BLaER1 (cell line): ENCODE results near the gene XK.

Source experiments
- H3K27ac ChIP-seq: shearing (Covaris generic); formaldehyde crosslinking; 2 replicates; pipeline ENCODE4 v1.8.1; 2022
- H3K27me3 ChIP-seq: shearing (Covaris generic); formaldehyde crosslinking; 2 replicates; pipeline ENCODE4 v1.8.1; 2022
- H3K36me3 ChIP-seq: shearing (Covaris generic); formaldehyde crosslinking; 2 replicates; pipeline ENCODE4 v1.8.1; 2022
- H3K4me1 ChIP-seq: shearing (Covaris generic); formaldehyde crosslinking; 2 replicates; pipeline ENCODE4 v1.8.1; 2022
- H3K4me2 ChIP-seq: shearing (Covaris generic); formaldehyde crosslinking; 2 replicates; pipeline ENCODE4 v1.8.1; 2022
- H3K4me3 ChIP-seq: shearing (Covaris generic); formaldehyde crosslinking; 2 replicates; pipeline ENCODE4 v1.8.1; 2022
- H3K9ac ChIP-seq: shearing (Covaris generic); formaldehyde crosslinking; 2 replicates; pipeline ENCODE4 v1.8.1; 2022
- H3K9me3 ChIP-seq: shearing (Covaris generic); formaldehyde crosslinking; 2 replicates; pipeline ENCODE4 v1.8.1; 2022
- H4K20me1 ChIP-seq: shearing (Covaris generic); formaldehyde crosslinking; 2 replicates; pipeline ENCODE4 v1.8.1; 2022
- Cebpa-rat ChIP-seq: shearing (Covaris generic); IDR thresholded peaks from 2 replicates; pipeline ENCODE4 v1.8.1; 2022

The XK gene

DNA sequence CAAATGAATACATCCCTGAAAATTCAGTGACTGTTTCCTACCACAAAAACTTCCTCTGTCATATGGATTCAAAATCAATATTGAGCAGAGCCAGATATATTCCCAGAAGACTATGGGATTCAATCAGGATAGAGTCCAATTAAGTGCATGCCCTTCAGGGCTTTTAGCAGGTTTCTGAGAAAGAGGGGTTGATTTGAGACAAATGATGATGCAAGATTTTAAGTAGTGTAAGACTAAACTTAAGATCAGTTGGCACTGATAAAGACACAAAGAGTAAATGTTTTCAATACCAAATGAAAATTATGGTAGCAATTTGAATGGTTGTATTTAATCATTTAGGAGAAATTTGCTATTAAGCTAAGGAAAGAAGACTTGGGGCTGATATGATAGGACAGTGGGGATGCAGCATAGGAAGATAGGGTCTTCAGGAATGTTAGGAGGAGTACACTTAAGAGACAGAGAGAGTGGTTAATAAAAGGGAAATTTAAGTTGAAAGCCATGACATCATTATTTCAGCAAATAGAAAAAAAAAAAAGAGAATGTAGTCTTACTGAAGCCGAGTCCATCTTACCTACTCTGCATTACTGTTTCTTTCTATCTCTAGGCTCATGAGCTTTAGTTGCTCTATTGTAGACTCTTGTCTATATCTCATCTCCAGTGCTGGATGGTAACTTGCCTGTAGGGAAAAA lies 32.0 kb upstream of the XK start:
- Histone ChIP-seq H3K9me3 (no peaks in the 10 kb centered on the region), H3K9ac (no peak overlapping the region), H3K27ac (no peak overlapping the region), H3K27me3 (no peaks in the 10 kb centered on the region), H3K36me3 (no peaks in the 10 kb centered on the region), H3K4me1 (no peaks in the 10 kb centered on the region), H3K4me3 (no peak overlapping the region), H3K4me2 (no peak overlapping the region), H4K20me1 (no peaks in the 10 kb centered on the region)
- no peak for TF ChIP-seq Cebpa-rat

DNA sequence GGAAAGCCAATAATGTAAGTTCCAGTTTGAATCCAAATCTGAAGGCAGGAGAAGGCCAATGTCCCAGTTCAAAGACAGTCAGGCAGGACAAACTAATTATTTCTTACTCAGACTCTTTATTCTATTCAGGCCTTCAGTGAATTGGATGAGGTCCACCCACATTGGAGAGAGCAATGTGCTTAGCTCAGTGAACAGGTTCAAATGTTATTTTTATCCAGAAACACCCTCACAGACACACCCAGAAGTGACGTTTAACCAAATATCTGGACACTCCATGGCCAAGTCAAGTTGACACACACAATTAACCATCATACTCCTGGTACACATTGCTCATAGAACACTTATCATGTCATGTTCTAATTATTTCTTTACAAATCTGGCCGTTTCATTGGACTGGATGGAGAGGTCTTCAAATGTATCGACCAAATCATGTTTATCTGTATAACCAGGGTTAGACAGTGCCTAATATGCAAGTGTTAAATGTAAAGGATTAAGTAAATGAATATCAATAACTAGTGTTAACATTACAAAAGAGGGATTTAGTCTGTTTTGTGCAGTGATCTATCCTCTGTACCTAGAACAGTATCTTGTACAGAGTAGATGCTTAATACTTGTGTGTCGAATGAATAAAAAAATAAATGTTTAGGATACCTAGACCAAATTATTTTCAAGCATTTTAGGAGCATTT lies 27.1 kb upstream of the XK start:
- TF ChIP-seq Cebpa-rat, result no peak
- no peaks in the 10 kb centered on the region for H3K4me1 ChIP-seq
- H3K27ac ChIP-seq, result no peak overlapping the region
- no peaks in the 10 kb centered on the region for H3K27me3 ChIP-seq
- H3K4me2 ChIP-seq, result no peak overlapping the region
- no peak overlapping the region for H3K9ac ChIP-seq
- H4K20me1 ChIP-seq, result no peaks in the 10 kb centered on the region
- H3K9me3 ChIP-seq, result no peaks in the 10 kb centered on the region
- no peak overlapping the region for H3K4me3 ChIP-seq
- H3K36me3 ChIP-seq, result no peaks in the 10 kb centered on the region

- H3K36me3 ChIP-seq, result no peaks in the 10 kb centered on the region
- H3K4me3 ChIP-seq, result no peak overlapping the region
- H3K4me1 ChIP-seq, result no peaks in the 10 kb centered on the region
- H3K27ac ChIP-seq, result no peak overlapping the region
- H4K20me1 ChIP-seq, result no peaks in the 10 kb centered on the region
- no peak overlapping the region for H3K9ac ChIP-seq
- H3K4me2 ChIP-seq, result no peak overlapping the region
- no peaks in the 10 kb centered on the region for H3K27me3 ChIP-seq
- TF ChIP-seq Cebpa-rat, result no peak
- no peaks in the 10 kb centered on the region for H3K9me3 ChIP-seq
Measured at GRCh38 chrX:37659047-37659446, 26.5 kb upstream of the XK start.

- Histone ChIP-seq H4K20me1 (no peaks in the 10 kb centered on the region), H3K27me3 (no peaks in the 10 kb centered on the region), H3K9ac (no peak overlapping the region), H3K36me3 (no peaks in the 10 kb centered on the region), H3K4me1 (no peaks in the 10 kb centered on the region), H3K4me2 (no peak overlapping the region), H3K9me3 (no peaks in the 10 kb centered on the region), H3K4me3 (no peak overlapping the region), H3K27ac (no peak overlapping the region)
- TF ChIP-seq Cebpa-rat, result no peak
Measured at GRCh38 chrX:37662181-37662580, 23.4 kb upstream of the XK start.

DNA sequence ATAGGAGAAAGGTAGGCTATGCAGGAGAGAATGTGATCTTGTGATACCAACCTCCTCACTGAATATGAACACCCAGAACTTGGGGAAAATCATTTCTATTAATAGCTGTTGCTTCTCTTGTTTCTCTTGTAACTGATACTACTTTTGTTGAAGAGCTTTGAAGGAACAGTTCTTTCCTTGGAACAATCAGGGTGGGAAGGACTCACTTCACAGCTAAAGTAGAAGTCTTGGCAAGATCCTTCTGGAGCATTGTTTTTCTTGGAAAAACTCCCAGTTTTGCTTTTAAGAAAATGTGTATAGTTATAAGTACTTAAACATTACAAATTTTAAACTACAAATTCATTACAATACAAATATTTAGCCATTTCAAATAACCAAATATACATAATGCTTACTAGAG lies 19.1 kb upstream of the XK start:
- Histone ChIP-seq H3K4me3 (no peak overlapping the region), H4K20me1 (no peaks in the 10 kb centered on the region), H3K4me2 (no peak overlapping the region), H3K4me1 (no peaks in the 10 kb centered on the region), H3K27ac (no peak overlapping the region), H3K9ac (no peak overlapping the region), H3K36me3 (no peaks in the 10 kb centered on the region), H3K27me3 (no peaks in the 10 kb centered on the region), H3K9me3 (no peaks in the 10 kb centered on the region)
- no peak for TF ChIP-seq Cebpa-rat

DNA sequence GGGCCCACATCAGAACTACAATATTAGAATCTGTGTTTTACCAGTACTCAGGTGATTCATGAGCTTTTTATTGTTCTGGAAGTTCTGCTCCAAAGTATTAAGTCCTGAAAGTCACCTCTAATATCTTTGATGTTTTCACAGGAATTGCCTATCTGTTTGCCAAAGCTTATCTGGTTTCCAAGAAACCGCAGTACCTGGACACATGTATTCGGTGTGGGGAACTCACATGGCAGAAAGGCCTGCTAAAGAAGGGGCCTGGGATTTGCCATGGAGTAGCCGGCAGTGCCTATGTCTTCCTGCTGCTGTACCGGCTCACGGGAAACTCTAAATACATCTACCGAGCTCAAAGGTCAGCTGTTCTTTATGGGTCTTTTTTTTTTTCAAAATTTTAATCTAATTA lies 18.4 kb upstream of the XK start:
- TF ChIP-seq Cebpa-rat, result no peak
- H3K36me3 ChIP-seq, result no peaks in the 10 kb centered on the region
- no peaks in the 10 kb centered on the region for H3K27me3 ChIP-seq
- H3K9me3 ChIP-seq, result no peaks in the 10 kb centered on the region
- H3K4me2 ChIP-seq, result no peak overlapping the region
- H3K4me3 ChIP-seq, result no peak overlapping the region
- H3K4me1 ChIP-seq, result no peaks in the 10 kb centered on the region
- no peaks in the 10 kb centered on the region for H4K20me1 ChIP-seq
- H3K27ac ChIP-seq, result no peak overlapping the region
- H3K9ac ChIP-seq, result no peak overlapping the region

GRCh38 chrX:37672563-37672962 lies 13.0 kb upstream of the XK start:
- Histone ChIP-seq H3K4me2 (no peak overlapping the region), H4K20me1 (no peaks in the 10 kb centered on the region), H3K27ac (no peak overlapping the region), H3K27me3 (no peaks in the 10 kb centered on the region), H3K9me3 (no peaks in the 10 kb centered on the region), H3K4me1 (no peaks in the 10 kb centered on the region), H3K36me3 (no peaks in the 10 kb centered on the region), H3K4me3 (no peak overlapping the region), H3K9ac (no peak overlapping the region)
- TF ChIP-seq Cebpa-rat, result no peak

- TF ChIP-seq Cebpa-rat, result no peak
- Histone ChIP-seq H3K9ac (no peak overlapping the region), H3K4me2 (no peak overlapping the region), H3K9me3 (no peaks in the 10 kb centered on the region), H3K27me3 (no peaks in the 10 kb centered on the region), H3K36me3 (no peaks in the 10 kb centered on the region), H3K27ac (no peak overlapping the region), H3K4me3 (no peak overlapping the region), H3K4me1 (no peaks in the 10 kb centered on the region), H4K20me1 (no peaks in the 10 kb centered on the region)
Measured at GRCh38 chrX:37676811-37677210, 8.8 kb upstream of the XK start.

GRCh38 chrX:37677243-37677642 lies 8.3 kb upstream of the XK start:
- H3K9ac ChIP-seq, result no peak overlapping the region
- H3K27ac ChIP-seq, result no peak overlapping the region

DNA sequence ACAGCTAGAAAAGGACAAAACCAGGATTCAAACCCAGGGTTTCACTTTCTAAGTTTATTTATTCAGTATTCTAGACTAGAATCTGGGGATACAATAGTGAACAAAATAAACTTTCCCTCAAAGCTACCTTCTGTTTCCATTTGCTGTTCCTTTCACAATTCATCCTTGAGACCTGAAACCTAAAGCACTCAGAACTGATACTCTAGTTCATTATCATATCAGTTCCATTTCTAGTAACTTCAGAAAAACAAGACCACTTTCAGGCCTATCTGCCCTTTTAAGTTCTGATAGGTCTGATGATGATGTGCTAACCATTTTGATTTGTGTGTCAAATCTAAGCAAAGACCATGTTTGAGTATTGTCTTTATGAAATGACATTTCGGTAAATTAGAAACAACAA lies 7.8 kb upstream of the XK start:
- no peaks in the 10 kb centered on the region for H3K9me3 ChIP-seq
- no peaks in the 10 kb centered on the region for H3K4me1 ChIP-seq
- no peaks in the 10 kb centered on the region for H4K20me1 ChIP-seq
- H3K4me3 ChIP-seq, result no peak overlapping the region
- TF ChIP-seq Cebpa-rat, result no peak
- no peaks in the 10 kb centered on the region for H3K27me3 ChIP-seq
- no peak overlapping the region for H3K27ac ChIP-seq
- H3K4me2 ChIP-seq, result no peak overlapping the region
- H3K36me3 ChIP-seq, result no peaks in the 10 kb centered on the region
- no peak overlapping the region for H3K9ac ChIP-seq

More at GRCh38 chrX:37677243-37677642, 8.3 kb upstream of the XK start:
- Histone ChIP-seq H3K4me3 (no peak overlapping the region), H4K20me1 (no peaks in the 10 kb centered on the region), H3K9me3 (no peaks in the 10 kb centered on the region), H3K4me1 (no peaks in the 10 kb centered on the region), H3K4me2 (no peak overlapping the region), H3K36me3 (no peaks in the 10 kb centered on the region), H3K27me3 (no peaks in the 10 kb centered on the region)
- TF ChIP-seq Cebpa-rat, result no peak
